WTC11 (cell line): ENCODE data around the gene IQCF6. TPM values are rescaled to one million over a fixed set of nuclear protein-coding genes. Genes with fewer than 3 reads are reported as not detected.

Source experiments
- ATAC-seq: fragments of 200-7000 bp; cut with Tn5 transposase; 2 replicates; pipeline ENCODE4 v1.10.0; 2021; ENCODE audit warnings: mild to moderate bottlenecking, moderate library complexity
- CTCF ChIA-PET: fragments of 300-600 bp; sonication (Branson Sonifier 250); formaldehyde crosslinking; loops from one replicate; lab custom pipeline; 2021; ENCODE audit warnings: antibody characterized with exemption; lab: Charles Lee
- POLR2A ChIA-PET: fragments of 350-600 bp; sonication (Branson Sonifier 250); formaldehyde crosslinking; loops from one replicate; lab custom pipeline; 2021; ENCODE audit warnings: antibody characterized with exemption; lab: Charles Lee
- DNase-seq: peaks from one replicate; pipeline ENCODE4 v3.0.0; 2021; ENCODE audit warnings: low spot score
- H3K27ac Mint-ChIP-seq: 2 replicates; pipeline ENCODE4 v1.8.0; 2021; ENCODE audit warnings: mixed read lengths
- H3K27me3 Mint-ChIP-seq: 2 replicates; pipeline ENCODE4 v1.8.0; 2021; ENCODE audit warnings: low read depth, mild to moderate bottlenecking, moderate library complexity, mixed read lengths
- H3K36me3 Mint-ChIP-seq: 2 replicates; pipeline ENCODE4 v1.8.0; 2021; ENCODE audit warnings: mixed read lengths
- H3K4me1 Mint-ChIP-seq: 2 replicates; pipeline ENCODE4 v1.8.0; 2022; ENCODE audit warnings: mixed read lengths
- H3K4me3 Mint-ChIP-seq: 2 replicates; pipeline ENCODE4 v1.8.0; 2021; ENCODE audit warnings: mild to moderate bottlenecking, moderate library complexity, mixed read lengths
- H3K9me3 Mint-ChIP-seq: 2 replicates; pipeline ENCODE4 v1.8.0; 2021; ENCODE audit warnings: mixed read lengths
- FOXK1 ChIP-seq: sonication (generic); formaldehyde crosslinking; IDR thresholded peaks from 2 replicates; pipeline ENCODE4 v1.8.0; 2022; ENCODE audit warnings: mild to moderate bottlenecking, moderate library complexity, missing genetic modification reagents
- NFYB ChIP-seq: sonication (generic); formaldehyde crosslinking; conservative IDR thresholded peaks from 2 replicates; pipeline ENCODE4 v1.8.0; 2022; ENCODE audit warnings: low read depth, missing genetic modification reagents
- NR1H2 ChIP-seq: sonication (generic); formaldehyde crosslinking; IDR thresholded peaks from 2 replicates; pipeline ENCODE4 v1.9.0; 2021; ENCODE audit warnings: mild to moderate bottlenecking, moderate library complexity, missing genetic modification reagents
- OVOL2 ChIP-seq: fragments of 250-450 bp; sonication (Bioruptor Pico); IDR thresholded peaks from 2 replicates; pipeline ENCODE4 v1.9.0; 2021; ENCODE audit warnings: mild to moderate bottlenecking, borderline replicate concordance
- SP1 ChIP-seq: sonication (generic); formaldehyde crosslinking; conservative IDR thresholded peaks from 2 replicates; pipeline ENCODE4 v1.8.1; 2022; ENCODE audit warnings: missing genetic modification reagents
- TCF7 ChIP-seq: sonication (generic); formaldehyde crosslinking; IDR thresholded peaks from 2 replicates; pipeline ENCODE4 v1.8.0; 2022; ENCODE audit warnings: mild to moderate bottlenecking, low read depth, missing genetic modification reagents, moderate library complexity
- ZNF263 ChIP-seq: sonication (generic); formaldehyde crosslinking; IDR thresholded peaks from 2 replicates; pipeline ENCODE4 v1.8.1; 2022; ENCODE audit warnings: low read depth, mild to moderate bottlenecking, moderate library complexity, missing genetic modification reagents
- total RNA-seq: library from RNA; stranded (reverse); gene quantifications from 3 replicates; pipeline ENCODE4 v1.2.3, GENCODE V29; 2021
- TF ChIP-seq, protein P1 (sequence below): fragments of 200-600 bp; IDR thresholded peaks from 2 replicates; pipeline ENCODE4 v1.8.0; 2022; ENCODE audit warnings: antibody characterized with exemption
- TF ChIP-seq, protein P2 (sequence below): sonication (generic); formaldehyde crosslinking; IDR thresholded peaks from 2 replicates; pipeline ENCODE4 v1.8.1; 2023; ENCODE audit warnings: mild to moderate bottlenecking, missing genetic modification reagents, moderate library complexity
- TF ChIP-seq, protein P3 (sequence below): sonication (generic); formaldehyde crosslinking; IDR thresholded peaks from 2 replicates; pipeline ENCODE4 v1.8.0; 2022; ENCODE audit warnings: mild to moderate bottlenecking, missing genetic modification reagents
- TF ChIP-seq, protein P4 (sequence below): sonication (generic); formaldehyde crosslinking; IDR thresholded peaks from 2 replicates; pipeline ENCODE4 v1.8.0; 2022; ENCODE audit warnings: mild to moderate bottlenecking, missing genetic modification reagents
- TF ChIP-seq, protein P5 (sequence below): fragments of 250-450 bp; sonication (Bioruptor Pico); IDR thresholded peaks from 2 replicates; pipeline ENCODE4 v1.8.0; 2021; ENCODE audit warnings: mild to moderate bottlenecking

Gene IQCF6
- total RNA-seq, 1 experiment from 2014 or later = not detected

DNA sequence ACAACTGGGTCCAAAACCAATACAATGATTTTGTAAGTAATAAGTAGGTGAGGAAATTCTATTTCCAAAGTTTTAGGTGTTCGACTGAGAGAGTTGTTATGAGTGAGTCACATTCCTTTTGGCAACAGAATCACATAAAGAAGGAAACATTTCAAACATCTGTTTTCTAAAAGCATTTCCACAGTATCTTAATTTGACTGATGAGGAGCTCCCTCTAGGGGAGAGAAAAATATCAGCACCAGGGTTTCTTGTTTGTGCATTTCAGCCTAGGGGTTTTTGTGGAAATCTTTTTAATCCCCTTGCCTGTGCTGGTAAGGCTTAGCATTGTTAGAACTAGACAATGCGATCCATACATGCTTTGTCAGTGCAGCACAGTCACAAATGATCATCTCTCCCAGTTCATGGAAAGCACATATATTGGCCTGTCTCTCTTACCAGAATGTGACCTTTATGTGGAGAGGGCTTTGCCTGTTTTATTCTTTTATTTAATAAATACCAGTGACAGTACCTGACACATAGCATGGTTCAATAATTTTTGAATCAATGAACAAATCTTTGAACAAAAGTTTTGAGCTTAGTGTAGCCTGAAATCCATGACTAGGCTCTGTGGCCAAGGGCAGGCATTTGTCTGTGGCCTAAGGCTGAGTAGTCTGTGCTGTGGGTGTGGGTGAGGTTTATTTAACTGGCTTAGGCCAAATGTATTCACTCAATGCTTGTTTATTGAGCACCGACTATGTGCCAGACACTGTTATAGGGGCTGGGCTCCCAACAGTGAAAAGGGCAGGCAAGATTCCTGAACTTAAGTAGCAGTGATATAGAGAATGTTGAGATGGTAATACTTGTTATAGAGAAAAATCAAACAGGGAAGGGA is 21.1 kb upstream of the IQCF6 start:
- no peaks in the 10 kb centered on the region for H3K9me3 Mint-ChIP-seq
- ChIA-PET POLR2A (interaction anchor here (1.0 kb wide), 1 partner anchor 27 kb away, joined by 3 read pairs; no protein-coding TSS in a partner anchor), CTCF (interaction anchor here (0.6 to 9.5 kb wide), 17 partner anchors 12 to 174 kb away, joined by 3 to 190 read pairs (median 3); partner anchors contain the start of genes ABHD14B, GRM2 and RRP9)
- no peak overlapping the region for H3K4me3 Mint-ChIP-seq
- no peaks in the 10 kb centered on the region for H3K27me3 Mint-ChIP-seq
- TF ChIP-seq TCF7 = no peak
- TF ChIP-seq, protein P1, sequence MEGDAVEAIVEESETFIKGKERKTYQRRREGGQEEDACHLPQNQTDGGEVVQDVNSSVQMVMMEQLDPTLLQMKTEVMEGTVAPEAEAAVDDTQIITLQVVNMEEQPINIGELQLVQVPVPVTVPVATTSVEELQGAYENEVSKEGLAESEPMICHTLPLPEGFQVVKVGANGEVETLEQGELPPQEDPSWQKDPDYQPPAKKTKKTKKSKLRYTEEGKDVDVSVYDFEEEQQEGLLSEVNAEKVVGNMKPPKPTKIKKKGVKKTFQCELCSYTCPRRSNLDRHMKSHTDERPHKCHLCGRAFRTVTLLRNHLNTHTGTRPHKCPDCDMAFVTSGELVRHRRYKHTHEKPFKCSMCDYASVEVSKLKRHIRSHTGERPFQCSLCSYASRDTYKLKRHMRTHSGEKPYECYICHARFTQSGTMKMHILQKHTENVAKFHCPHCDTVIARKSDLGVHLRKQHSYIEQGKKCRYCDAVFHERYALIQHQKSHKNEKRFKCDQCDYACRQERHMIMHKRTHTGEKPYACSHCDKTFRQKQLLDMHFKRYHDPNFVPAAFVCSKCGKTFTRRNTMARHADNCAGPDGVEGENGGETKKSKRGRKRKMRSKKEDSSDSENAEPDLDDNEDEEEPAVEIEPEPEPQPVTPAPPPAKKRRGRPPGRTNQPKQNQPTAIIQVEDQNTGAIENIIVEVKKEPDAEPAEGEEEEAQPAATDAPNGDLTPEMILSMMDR = peak; percentile 73
- H3K27ac Mint-ChIP-seq = peak overlapping the region; percentile 58; the same call in 1 of the 2 replicates
- DNase-seq (no peak), ATAC-seq (no peak)
- H3K36me3 Mint-ChIP-seq = no peaks in the 10 kb centered on the region
- H3K4me1 Mint-ChIP-seq = peaks cover 70% of the 10 kb centered on the region

DNA sequence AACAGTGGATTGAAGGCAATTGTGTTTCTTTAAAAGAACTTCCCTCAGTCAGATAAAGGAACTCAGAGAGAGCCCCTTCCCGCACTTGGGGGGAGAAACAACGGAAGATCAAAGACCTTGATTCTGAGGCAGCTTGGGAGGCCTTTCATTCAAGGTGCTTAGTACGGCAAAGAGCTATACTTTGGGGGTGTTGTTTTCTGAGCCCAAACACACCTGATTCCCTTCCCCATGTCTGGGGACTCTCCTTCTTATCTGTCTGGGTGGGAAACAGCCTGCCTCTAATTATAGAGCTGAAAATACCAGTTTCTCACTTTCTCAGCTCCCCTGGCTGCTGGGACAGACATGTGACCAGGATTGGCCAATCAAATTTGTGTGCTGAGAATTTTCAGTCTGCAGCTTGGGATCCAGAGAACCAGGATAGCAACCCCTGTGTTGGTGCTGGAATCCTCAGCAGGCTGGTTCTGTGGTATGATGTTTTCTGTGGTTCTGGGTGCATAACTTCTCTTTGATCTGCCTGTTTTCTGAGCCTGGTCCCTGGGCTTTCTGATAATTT is 19.4 kb upstream of the IQCF6 start:
- Mint-ChIP-seq H3K4me3 (no peak overlapping the region), H3K4me1 (peaks cover 82% of the 10 kb centered on the region), H3K9me3 (no peaks in the 10 kb centered on the region), H3K27me3 (no peaks in the 10 kb centered on the region), H3K27ac (peak overlapping the region; percentile 73), H3K36me3 (no peaks in the 10 kb centered on the region)
- ATAC-seq (peak; percentile 38), DNase-seq (no peak)
- ChIA-PET POLR2A (no interaction called here), CTCF (interaction anchor here (0.8 to 9.5 kb wide), 9 partner anchors 17 to 298 kb away, joined by 3 to 190 read pairs (median 5); partner anchors contain the start of genes DCAF1, GRM2 and RRP9)
- TF ChIP-seq, protein P1 = no peak
- TF ChIP-seq, protein P2, sequence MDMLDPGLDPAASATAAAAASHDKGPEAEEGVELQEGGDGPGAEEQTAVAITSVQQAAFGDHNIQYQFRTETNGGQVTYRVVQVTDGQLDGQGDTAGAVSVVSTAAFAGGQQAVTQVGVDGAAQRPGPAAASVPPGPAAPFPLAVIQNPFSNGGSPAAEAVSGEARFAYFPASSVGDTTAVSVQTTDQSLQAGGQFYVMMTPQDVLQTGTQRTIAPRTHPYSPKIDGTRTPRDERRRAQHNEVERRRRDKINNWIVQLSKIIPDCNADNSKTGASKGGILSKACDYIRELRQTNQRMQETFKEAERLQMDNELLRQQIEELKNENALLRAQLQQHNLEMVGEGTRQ = peak; percentile 92
- TF ChIP-seq NFYB (CRISPR knock-in tag) (peak; percentile 91), OVOL2 (CRISPR knock-in tag) (no peak)
- TF ChIP-seq, protein P3, sequence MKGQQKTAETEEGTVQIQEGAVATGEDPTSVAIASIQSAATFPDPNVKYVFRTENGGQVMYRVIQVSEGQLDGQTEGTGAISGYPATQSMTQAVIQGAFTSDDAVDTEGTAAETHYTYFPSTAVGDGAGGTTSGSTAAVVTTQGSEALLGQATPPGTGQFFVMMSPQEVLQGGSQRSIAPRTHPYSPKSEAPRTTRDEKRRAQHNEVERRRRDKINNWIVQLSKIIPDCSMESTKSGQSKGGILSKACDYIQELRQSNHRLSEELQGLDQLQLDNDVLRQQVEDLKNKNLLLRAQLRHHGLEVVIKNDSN (CRISPR knock-in tag) = peak; percentile 87

DNA sequence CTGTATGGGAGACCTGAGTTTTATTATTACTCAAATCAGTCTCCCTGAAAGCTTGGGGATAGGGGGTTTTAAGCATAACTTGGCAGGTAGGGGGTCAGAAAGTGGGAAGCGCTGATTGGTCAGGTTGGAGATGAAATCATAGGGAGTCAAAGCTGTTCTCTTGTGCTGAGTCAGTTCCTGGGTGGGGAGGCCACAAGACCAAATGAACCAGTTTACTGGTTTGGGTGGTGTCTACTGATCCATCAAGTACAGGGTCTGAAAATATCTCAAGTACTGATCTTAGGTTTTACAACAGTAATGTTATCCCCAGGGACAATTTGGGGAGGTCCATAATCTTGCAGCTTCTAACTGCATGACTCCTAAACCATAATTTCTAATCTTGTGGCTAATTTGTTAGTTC is 17.8 kb upstream of the IQCF6 start:
- no peaks in the 10 kb centered on the region for H3K36me3 Mint-ChIP-seq
- ATAC-seq = no peak
- ChIA-PET CTCF (interaction anchor here (3.9 to 9.5 kb wide), 2 partner anchors 23 to 79 kb away, joined by 60 to 190 read pairs; no protein-coding TSS in a partner anchor), POLR2A (no interaction called here)
- peaks cover 81% of the 10 kb centered on the region for H3K4me1 Mint-ChIP-seq
- no peak overlapping the region for H3K4me3 Mint-ChIP-seq
- H3K27ac Mint-ChIP-seq = peak overlapping the region; percentile 61
- H3K27me3 Mint-ChIP-seq = no peaks in the 10 kb centered on the region
- TF ChIP-seq, protein P4, sequence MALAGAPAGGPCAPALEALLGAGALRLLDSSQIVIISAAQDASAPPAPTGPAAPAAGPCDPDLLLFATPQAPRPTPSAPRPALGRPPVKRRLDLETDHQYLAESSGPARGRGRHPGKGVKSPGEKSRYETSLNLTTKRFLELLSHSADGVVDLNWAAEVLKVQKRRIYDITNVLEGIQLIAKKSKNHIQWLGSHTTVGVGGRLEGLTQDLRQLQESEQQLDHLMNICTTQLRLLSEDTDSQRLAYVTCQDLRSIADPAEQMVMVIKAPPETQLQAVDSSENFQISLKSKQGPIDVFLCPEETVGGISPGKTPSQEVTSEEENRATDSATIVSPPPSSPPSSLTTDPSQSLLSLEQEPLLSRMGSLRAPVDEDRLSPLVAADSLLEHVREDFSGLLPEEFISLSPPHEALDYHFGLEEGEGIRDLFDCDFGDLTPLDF (CRISPR knock-in tag) = no peak
- TF ChIP-seq NR1H2 (CRISPR knock-in tag) = no peak
- TF ChIP-seq, protein P5, sequence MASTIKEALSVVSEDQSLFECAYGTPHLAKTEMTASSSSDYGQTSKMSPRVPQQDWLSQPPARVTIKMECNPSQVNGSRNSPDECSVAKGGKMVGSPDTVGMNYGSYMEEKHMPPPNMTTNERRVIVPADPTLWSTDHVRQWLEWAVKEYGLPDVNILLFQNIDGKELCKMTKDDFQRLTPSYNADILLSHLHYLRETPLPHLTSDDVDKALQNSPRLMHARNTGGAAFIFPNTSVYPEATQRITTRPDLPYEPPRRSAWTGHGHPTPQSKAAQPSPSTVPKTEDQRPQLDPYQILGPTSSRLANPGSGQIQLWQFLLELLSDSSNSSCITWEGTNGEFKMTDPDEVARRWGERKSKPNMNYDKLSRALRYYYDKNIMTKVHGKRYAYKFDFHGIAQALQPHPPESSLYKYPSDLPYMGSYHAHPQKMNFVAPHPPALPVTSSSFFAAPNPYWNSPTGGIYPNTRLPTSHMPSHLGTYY (CRISPR knock-in tag) = no peak
- TF ChIP-seq, protein P1 = no peak
- TF ChIP-seq FOXK1 (CRISPR knock-in tag) = no peak
- no peak for TF ChIP-seq ZNF263 (CRISPR knock-in tag)
- TF ChIP-seq SP1 (CRISPR knock-in tag) = no peak
- H3K9me3 Mint-ChIP-seq = no peaks in the 10 kb centered on the region
- no peak for DNase-seq
